ENCODE data around the gene CSGALNACT2.

GRCh38 chr10:43145311-43145710 is 7.1 kb downstream of the CSGALNACT2 start:
- TF ChIP-seq CTCF (IDR thresholded peaks at IDR 0.05) (no peak), POLR2A (IDR thresholded peaks at IDR 0.05) (no peak)
